Measurements from ENCODE around the gene ULK4.

DNA sequence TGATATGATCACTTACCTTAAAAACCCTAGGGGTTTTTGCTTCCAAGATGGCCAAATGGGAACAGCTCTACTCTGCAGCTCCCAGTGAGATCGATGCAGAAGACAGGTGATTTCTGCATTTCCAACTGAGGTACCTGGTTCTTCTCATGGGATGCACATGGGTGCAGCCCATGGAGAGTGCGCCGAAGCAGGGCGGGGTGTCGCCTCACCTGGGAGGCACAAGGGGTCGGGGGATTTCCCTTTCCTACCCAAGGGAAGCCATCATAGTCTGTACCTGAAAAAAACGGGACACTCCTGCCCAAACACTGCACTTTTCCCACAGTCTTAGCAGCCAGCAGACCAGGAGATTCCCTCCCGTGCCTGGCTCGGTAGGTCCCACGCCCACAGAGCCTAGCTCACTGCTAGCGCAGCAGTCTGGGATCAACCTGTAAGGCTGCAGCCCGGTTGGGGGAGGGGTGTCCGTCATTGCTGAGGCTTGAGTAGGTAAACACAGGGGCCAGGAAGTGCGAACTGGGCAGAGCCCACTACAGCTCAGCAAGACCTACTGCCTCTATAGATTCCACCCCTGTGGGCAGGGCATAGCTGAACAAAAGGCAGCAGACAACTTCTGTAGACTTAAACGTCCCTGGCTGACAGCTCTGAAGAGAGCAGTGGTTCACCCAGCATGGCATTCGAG lies 684.0 kb downstream of the ULK4 start:
- TF ChIP-seq, protein P1, sequence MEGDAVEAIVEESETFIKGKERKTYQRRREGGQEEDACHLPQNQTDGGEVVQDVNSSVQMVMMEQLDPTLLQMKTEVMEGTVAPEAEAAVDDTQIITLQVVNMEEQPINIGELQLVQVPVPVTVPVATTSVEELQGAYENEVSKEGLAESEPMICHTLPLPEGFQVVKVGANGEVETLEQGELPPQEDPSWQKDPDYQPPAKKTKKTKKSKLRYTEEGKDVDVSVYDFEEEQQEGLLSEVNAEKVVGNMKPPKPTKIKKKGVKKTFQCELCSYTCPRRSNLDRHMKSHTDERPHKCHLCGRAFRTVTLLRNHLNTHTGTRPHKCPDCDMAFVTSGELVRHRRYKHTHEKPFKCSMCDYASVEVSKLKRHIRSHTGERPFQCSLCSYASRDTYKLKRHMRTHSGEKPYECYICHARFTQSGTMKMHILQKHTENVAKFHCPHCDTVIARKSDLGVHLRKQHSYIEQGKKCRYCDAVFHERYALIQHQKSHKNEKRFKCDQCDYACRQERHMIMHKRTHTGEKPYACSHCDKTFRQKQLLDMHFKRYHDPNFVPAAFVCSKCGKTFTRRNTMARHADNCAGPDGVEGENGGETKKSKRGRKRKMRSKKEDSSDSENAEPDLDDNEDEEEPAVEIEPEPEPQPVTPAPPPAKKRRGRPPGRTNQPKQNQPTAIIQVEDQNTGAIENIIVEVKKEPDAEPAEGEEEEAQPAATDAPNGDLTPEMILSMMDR (IDR thresholded peaks at IDR 0.05): no peak
- TF ChIP-seq EP300 (IDR thresholded peaks at IDR 0.05): no peak

Data from ovary (tissue), 3 donors.